BLaER1 treated with 17β-estradiol and CSF1 and Interleukin-3, amounts not matched to agents 10 nM and 100 nM (cell line): ENCODE data around the gene HOXD8.

Source experiments
- H3K27ac ChIP-seq, 11 experiments: shearing (Covaris generic); formaldehyde crosslinking; 2 replicates each; pipeline ENCODE4 v1.8.1; 2022
- H3K27me3 ChIP-seq, 11 experiments: shearing (Covaris generic); formaldehyde crosslinking; 2 replicates each; pipeline ENCODE4 v1.8.1; 2022
- H3K36me3 ChIP-seq, 11 experiments: shearing (Covaris generic); formaldehyde crosslinking; 2 replicates each; pipeline ENCODE4 v1.8.1; 2022
- H3K4me1 ChIP-seq, 10 experiments: shearing (Covaris generic); formaldehyde crosslinking; 2 replicates each; pipeline ENCODE4 v1.8.1; 2022
- H3K4me2 ChIP-seq, 11 experiments: shearing (Covaris generic); formaldehyde crosslinking; 2 replicates each; pipeline ENCODE4 v1.8.1; 2022
- H3K4me3 ChIP-seq, 10 experiments: shearing (Covaris generic); formaldehyde crosslinking; 2 replicates each; pipeline ENCODE4 v1.8.1; 2022
- H3K9ac ChIP-seq, 11 experiments: shearing (Covaris generic); formaldehyde crosslinking; 2 replicates each; pipeline ENCODE4 v1.8.1; 2022
- H3K9me3 ChIP-seq, 11 experiments: shearing (Covaris generic); formaldehyde crosslinking; replicated peaks in 1 of 11; 2 replicates each; pipeline ENCODE4 v1.8.1; 2022
- H4K20me1 ChIP-seq, 11 experiments: shearing (Covaris generic); formaldehyde crosslinking; 2 replicates each; pipeline ENCODE4 v1.8.1; 2022
- Cebpa-rat ChIP-seq, 11 experiments: shearing (Covaris generic); IDR thresholded peaks; 2 replicates each; pipeline ENCODE4 v1.8.1; 2022

Gene HOXD8

GRCh38 chr2:176082824-176083751 lies 46.4 kb upstream of the HOXD8 start:
- Histone ChIP-seq H3K4me3 (peak overlapping the region in 5 of 10 experiments; percentile 20 to 43 (median 33); a peak in 10 of 20 replicates), H3K9me3 (peaks cover 54 to 78% (median 71%) of the 10 kb centered on the region in 11 experiments), H3K9ac (no peak overlapping the region), H3K27me3 (peaks cover 100% of the 10 kb centered on the region in 11 experiments), H3K27ac (no peak overlapping the region), H3K4me1 (peaks cover 0 to 15% (median 3%) of the 10 kb centered on the region in 10 experiments; a peak in 8 of 20 replicates), H3K36me3 (peaks cover 0 to 4% (median 0%) of the 10 kb centered on the region in 11 experiments; a peak in 1 of 22 replicates), H3K4me2 (no peak overlapping the region), H4K20me1 (peaks cover 0 to 61% (median 46%) of the 10 kb centered on the region in 11 experiments; a peak in 15 of 22 replicates)
- no peak for TF ChIP-seq Cebpa-rat (IDR thresholded peaks at IDR 0.05)

GRCh38 chr2:176083796-176084261 lies 45.7 kb upstream of the HOXD8 start, which contains the start of gene EVX2:
Gene EVX2, minus strand, starts transcription at chr2:176083962. Its CDS starts 186 bp downstream, at chr2:176083776.
- H3K4me1 ChIP-seq = peaks cover 0 to 15% (median 3%) of the 10 kb centered on the region in 10 experiments; a peak in 8 of 20 replicates
- H3K4me2 ChIP-seq = peak within 1 kb of the TSS in 2 of 11 experiments; percentile 33 to 44; a peak in 4 of 22 replicates
- no peak within 1 kb of the TSS for H3K27ac ChIP-seq
- no peak for TF ChIP-seq Cebpa-rat (IDR thresholded peaks at IDR 0.05)
- H3K36me3 ChIP-seq = peaks cover 0 to 4% (median 0%) of the 10 kb centered on the region in 11 experiments; a peak in 1 of 22 replicates
- H3K27me3 ChIP-seq = peaks cover 100% of the 10 kb centered on the region in 11 experiments
- H3K9ac ChIP-seq = no peak within 1 kb of the TSS
- H3K4me3 ChIP-seq = peak within 1 kb of the TSS in 5 of 10 experiments; percentile 20 to 43 (median 33); a peak in 9 of 20 replicates
- peaks cover 0 to 62% (median 46%) of the 10 kb centered on the region in 11 experiments; a peak in 17 of 22 replicates for H4K20me1 ChIP-seq
- H3K9me3 ChIP-seq = peaks cover 54 to 75% (median 69%) of the 10 kb centered on the region in 11 experiments

- Histone ChIP-seq H3K4me2 (peak overlapping the region in 2 of 11 experiments; percentile 33 to 44; a peak in 4 of 22 replicates), H3K4me3 (no peak overlapping the region; a peak in 1 of 20 replicates), H3K27ac (no peak overlapping the region), H3K27me3 (peaks cover 100% of the 10 kb centered on the region in 11 experiments), H4K20me1 (peaks cover 0 to 62% (median 44%) of the 10 kb centered on the region in 11 experiments; a peak in 17 of 22 replicates), H3K36me3 (peaks cover 0 to 4% (median 0%) of the 10 kb centered on the region in 11 experiments; a peak in 1 of 22 replicates), H3K4me1 (peaks cover 0 to 8% (median under 1%) of the 10 kb centered on the region in 10 experiments; a peak in 6 of 20 replicates), H3K9ac (no peak overlapping the region), H3K9me3 (peaks cover 50 to 67% (median 60%) of the 10 kb centered on the region in 11 experiments)
- no peak for TF ChIP-seq Cebpa-rat (IDR thresholded peaks at IDR 0.05)
Observed at GRCh38 chr2:176084611-176085119, 44.8 kb upstream of the HOXD8 start.

- TF ChIP-seq Cebpa-rat (IDR thresholded peaks at IDR 0.05) = no peak
- Histone ChIP-seq H3K4me3 (no peak overlapping the region; a peak in 1 of 20 replicates), H3K27me3 (peaks cover 100% of the 10 kb centered on the region in 11 experiments), H3K27ac (no peak overlapping the region), H3K9me3 (peaks cover 44 to 61% (median 55%) of the 10 kb centered on the region in 11 experiments), H3K9ac (no peak overlapping the region), H4K20me1 (peaks cover 0 to 65% (median 50%) of the 10 kb centered on the region in 11 experiments; a peak in 17 of 22 replicates), H3K36me3 (peaks cover 0 to 4% (median 0%) of the 10 kb centered on the region in 11 experiments; a peak in 1 of 22 replicates), H3K4me2 (peak overlapping the region in 2 of 11 experiments; percentile 33 to 44; a peak in 4 of 22 replicates), H3K4me1 (peaks cover 0 to 6% (median 0%) of the 10 kb centered on the region in 10 experiments; a peak in 3 of 20 replicates)
Observed at GRCh38 chr2:176085120-176085788, 44.3 kb upstream of the HOXD8 start.

- peaks cover 0 to 4% (median 0%) of the 10 kb centered on the region in 11 experiments; a peak in 1 of 22 replicates for H3K36me3 ChIP-seq
- H3K9ac ChIP-seq = no peak overlapping the region
- H3K27ac ChIP-seq = no peak overlapping the region
- peak overlapping the region in 2 of 11 experiments; percentile 2 to 17; a peak in 2 of 22 replicates for H3K4me2 ChIP-seq
- no peak overlapping the region for H3K4me3 ChIP-seq
- H3K9me3 ChIP-seq = peaks cover 36 to 53% (median 46%) of the 10 kb centered on the region in 11 experiments
- TF ChIP-seq Cebpa-rat (IDR thresholded peaks at IDR 0.05) = no peak
- H3K4me1 ChIP-seq = peaks cover 0 to 6% (median 0%) of the 10 kb centered on the region in 10 experiments; a peak in 3 of 20 replicates
- H4K20me1 ChIP-seq = peaks cover 0 to 74% (median 58%) of the 10 kb centered on the region in 11 experiments; a peak in 17 of 22 replicates
- H3K27me3 ChIP-seq = peaks cover 100% of the 10 kb centered on the region in 11 experiments
Observed at GRCh38 chr2:176085861-176086771, 43.4 kb upstream of the HOXD8 start.

- H3K36me3 ChIP-seq = no peaks in the 10 kb centered on the region; a peak in 1 of 22 replicates
- TF ChIP-seq Cebpa-rat (IDR thresholded peaks at IDR 0.05) = no peak
- H3K27ac ChIP-seq = no peak overlapping the region
- no peak overlapping the region for H3K4me3 ChIP-seq
- H3K9me3 ChIP-seq = peaks cover 22 to 48% (median 33%) of the 10 kb centered on the region in 11 experiments
- H3K9ac ChIP-seq = no peak overlapping the region
- H3K4me2 ChIP-seq = no peak overlapping the region
- peaks cover 0 to 84% (median 68%) of the 10 kb centered on the region in 11 experiments; a peak in 17 of 22 replicates for H4K20me1 ChIP-seq
- H3K27me3 ChIP-seq = peaks cover 100% of the 10 kb centered on the region in 11 experiments
- peaks cover 0 to 6% (median 0%) of the 10 kb centered on the region in 10 experiments; a peak in 3 of 20 replicates for H3K4me1 ChIP-seq
Observed at GRCh38 chr2:176087330-176088047, 42.0 kb upstream of the HOXD8 start.
